AG04450 (cell line): ENCODE results near the gene LHX2. TPM values are rescaled to one million over a fixed set of nuclear protein-coding genes. Genes with fewer than 3 reads are reported as not detected.

Source experiments
- CTCF ChIA-PET: fragments of 300-600, 350-600 bp; formaldehyde crosslinking; extraction: SDS; loops from one replicate; lab custom pipeline; 2022; ENCODE audit warnings: antibody characterized with exemption, inconsistent platforms; lab: Charles Lee
- POLR2A ChIA-PET: fragments of 350-600 bp; formaldehyde crosslinking; extraction: SDS; loops from one replicate; lab custom pipeline; 2021; ENCODE audit warnings: antibody characterized with exemption, inconsistent platforms; lab: Yijun Ruan, JAX
- DNase-seq: peaks from one replicate; pipeline ENCODE4 v3.0.0-alpha.2; 2011; ENCODE audit warnings: low read depth, low spot score
- H3K27ac ChIP-seq: one replicate; pipeline ENCODE4 v1.5.1; 2012; ENCODE audit warnings: low read depth, low read length, control low read depth
- H3K27me3 ChIP-seq: one replicate; pipeline ENCODE4 v1.6.0; 2012; ENCODE audit warnings: low read length; ENCODE audit not compliant: control insufficient read depth, insufficient read depth
- H3K4me3 ChIP-seq: 2 replicates; pipeline ENCODE4 v1.5.1; 2011; ENCODE audit warnings: mild to moderate bottlenecking, low read depth, low read length, control low read depth
- H3K9me3 ChIP-seq: 2 replicates; pipeline ENCODE4 v1.5.1; 2012; ENCODE audit warnings: low read length; ENCODE audit not compliant: control insufficient read depth, insufficient read depth
- CTCF ChIP-seq: IDR thresholded peaks from 2 replicates; pipeline ENCODE4 v1.5.1; 2011; ENCODE audit warnings: low read depth, low read length, control low read depth, inconsistent platforms
- polyA plus RNA-seq: library from polyadenylated mRNA; depleted of rRNA; stranded (reverse); fragments of >200 nt; gene quantifications from 2 replicates; pipeline ENCODE4 v1.2.3, GENCODE V29; 2011

The LHX2 gene
- polyA plus RNA-seq, 1 experiment = not detected

GRCh38 chr9:123996731-123997421 is 14.7 kb upstream of the LHX2 start:
- ChIA-PET POLR2A (no interaction called here), CTCF (no interaction called here)
- no peak for DNase-seq
- no peak for TF ChIP-seq CTCF
- no peak overlapping the region for H3K27ac ChIP-seq
- no peaks in the 10 kb centered on the region; the same call in 1 of the 2 replicates for H3K9me3 ChIP-seq
- no peak overlapping the region for H3K4me3 ChIP-seq
- peaks cover 68% of the 10 kb centered on the region for H3K27me3 ChIP-seq

- ChIA-PET CTCF (no interaction called here), POLR2A (no interaction called here)
- TF ChIP-seq CTCF = no peak
- Histone ChIP-seq H3K27me3 (peaks cover 77% of the 10 kb centered on the region), H3K4me3 (no peak overlapping the region), H3K9me3 (no peaks in the 10 kb centered on the region; the same call in 1 of the 2 replicates), H3K27ac (no peak overlapping the region)
- DNase-seq = no peak
Observed at GRCh38 chr9:123997665-123998277, 13.8 kb upstream of the LHX2 start.

GRCh38 chr9:123998278-123998925 is 13.2 kb upstream of the LHX2 start:
- H3K27ac ChIP-seq = no peak overlapping the region
- ChIA-PET POLR2A (no interaction called here), CTCF (no interaction called here)
- no peak for DNase-seq
- no peaks in the 10 kb centered on the region; the same call in 1 of the 2 replicates for H3K9me3 ChIP-seq
- peaks cover 84% of the 10 kb centered on the region for H3K27me3 ChIP-seq
- H3K4me3 ChIP-seq = no peak overlapping the region
- no peak for TF ChIP-seq CTCF

- no peak for DNase-seq
- TF ChIP-seq CTCF = no peak
- no peaks in the 10 kb centered on the region; the same call in 1 of the 2 replicates for H3K9me3 ChIP-seq
- CTCF ChIA-PET = no interaction called here
- H3K27me3 ChIP-seq = peaks cover 87% of the 10 kb centered on the region
- no peak overlapping the region for H3K27ac ChIP-seq
- POLR2A ChIA-PET = no interaction called here
- H3K4me3 ChIP-seq = peak overlapping the region; percentile 25; the same call in 1 of the 2 replicates
Observed at GRCh38 chr9:123998970-123999621, 12.5 kb upstream of the LHX2 start.
